Mesangial cell (primary cell): ENCODE measurements around the gene NPIPA3. TPM values are rescaled to one million over a fixed set of nuclear protein-coding genes. Genes with fewer than 3 reads are reported as not detected.

Source experiments
- total RNA-seq: library from RNA; depleted of rRNA; stranded (reverse); fragments of >200 nt; gene quantifications from 2 replicates; pipeline ENCODE4 v1.2.3, GENCODE V29; 2015

Gene NPIPA3
- total RNA-seq = 0.13 TPM in 1 of 2 replicates, not detected in the other

GRCh38 chr16:14703156-14704011, at the start of gene NPIPA3:
NPIPA3 (plus strand) TSS chr16:14703411; CDS start chr16:14708944, 5,533 bp downstream.

GRCh38 chr16:14694129-14694528, 9.1 kb upstream of the NPIPA3 start, which contains the start of gene PLA2G10:
PLA2G10 (minus strand) TSS chr16:14694308; CDS start chr16:14694229, 79 bp downstream.

GRCh38 chr16:14742273-14743128, 39.3 kb downstream of the NPIPA3 start, which contains the start of gene NPIPA2:
NPIPA2 (plus strand) TSS chr16:14742533; CDS start chr16:14748066, 5,533 bp downstream.

Other genes starting within 250 kb of the NPIPA3 start
- gene PARN, start 73.2 kb upstream of the NPIPA3 start, total RNA-seq = 17.3 and 18.6 TPM in 2 replicates
- gene BFAR, start 70.5 kb upstream of the NPIPA3 start, total RNA-seq = 97.1 and 97.9 TPM in 2 replicates
- gene PLA2G10, start 9.1 kb upstream of the NPIPA3 start, total RNA-seq = not detected in 2 replicates
- 0.13 TPM in 1 of 2 replicates, not detected in the other for gene NPIPA2, start 39.1 kb downstream of the NPIPA3 start, total RNA-seq
- 92.2 and 98.7 TPM in 2 replicates for gene NOMO1, start 130.3 kb downstream of the NPIPA3 start, total RNA-seq
- 17.1 and 19.4 TPM in 2 replicates for gene NPIPA1, start 234.0 kb downstream of the NPIPA3 start, total RNA-seq